GM13977 (cell line): Measurements from ENCODE around the gene ZSCAN32.

ENCODE experiments used
- DNase-seq: peaks from one replicate; pipeline ENCODE4 v3.0.0; 2012; ENCODE audit warnings: low spot score
- CTCF ChIP-seq: IDR thresholded peaks from 2 replicates; pipeline ENCODE4 v1.5.1; 2012; ENCODE audit warnings: mild to moderate bottlenecking, control low read depth; ENCODE audit not compliant: insufficient read depth; ENCODE audit errors: extremely low read depth, missing control alignments
- in situ Hi-C: fragments of 300-500 bp; cut with MboI; formaldehyde crosslinking; loops from one replicate; pipeline ENCODE4 v1.12.0; 2022; ENCODE audit warnings: low sequenced_read_pairs, low pct_unique_long_range_greater_than_20kb, mixed read lengths, inconsistent platforms; ENCODE audit not compliant: unreplicated experiment

ZSCAN32 gene

GRCh38 chr16:3400779-3401688, at the start of gene ZSCAN32, which contains the start of gene ZNF174:
Gene ZSCAN32, minus strand, starts transcription at chr16:3401004. Its CDS starts 3,447 bp downstream, at chr16:3397557.
Gene ZNF174, plus strand, starts transcription at chr16:3401215. Its CDS starts 790 bp downstream, at chr16:3402005.
- peak; percentile 100 for DNase-seq
- in situ Hi-C loops, result no loop called here
- peak; percentile 15 for TF ChIP-seq CTCF

GRCh38 chr16:3444032-3444388, 43.2 kb upstream of the ZSCAN32 start:
- in situ Hi-C loops, result no loop called here
- DNase-seq, result no peak
- no peak for TF ChIP-seq CTCF

GRCh38 chr16:3443108-3444031, 42.6 kb upstream of the ZSCAN32 start, which contains the start of the genes NAA60 and ZNF597:
Gene NAA60, plus strand, starts transcription at chr16:3443680. Its CDS starts 32,548 bp downstream, at chr16:3476228.
Gene ZNF597, minus strand, starts transcription at chr16:3443504. Its CDS starts 351 bp downstream, at chr16:3443153.
- TF ChIP-seq CTCF, result no peak
- DNase-seq, result peak; percentile 85
- in situ Hi-C loops, result no loop called here

GRCh38 chr16:3439637-3440036, 38.8 kb upstream of the ZSCAN32 start:
- no peak for TF ChIP-seq CTCF
- DNase-seq, result no peak
- in situ Hi-C loops, result no loop called here

- DNase-seq, result no peak
- TF ChIP-seq CTCF, result no peak
- in situ Hi-C loops, result no loop called here
Observed at GRCh38 chr16:3434373-3434772, 33.6 kb upstream of the ZSCAN32 start.

GRCh38 chr16:3431779-3432219, 31.0 kb upstream of the ZSCAN32 start:
- in situ Hi-C loops, result no loop called here
- peak; percentile 59 for DNase-seq
- no peak for TF ChIP-seq CTCF
